HL-60/S4 (cell line): ENCODE results near the gene ZBED4.

Experiments used
- in situ Hi-C: fragments of 300-500 bp; cut with MboI; formaldehyde crosslinking; loops from 2 replicates; pipeline ENCODE4 v1.14.3; 2022; ENCODE audit warnings: low sequenced_read_pairs

Gene ZBED4

DNA sequence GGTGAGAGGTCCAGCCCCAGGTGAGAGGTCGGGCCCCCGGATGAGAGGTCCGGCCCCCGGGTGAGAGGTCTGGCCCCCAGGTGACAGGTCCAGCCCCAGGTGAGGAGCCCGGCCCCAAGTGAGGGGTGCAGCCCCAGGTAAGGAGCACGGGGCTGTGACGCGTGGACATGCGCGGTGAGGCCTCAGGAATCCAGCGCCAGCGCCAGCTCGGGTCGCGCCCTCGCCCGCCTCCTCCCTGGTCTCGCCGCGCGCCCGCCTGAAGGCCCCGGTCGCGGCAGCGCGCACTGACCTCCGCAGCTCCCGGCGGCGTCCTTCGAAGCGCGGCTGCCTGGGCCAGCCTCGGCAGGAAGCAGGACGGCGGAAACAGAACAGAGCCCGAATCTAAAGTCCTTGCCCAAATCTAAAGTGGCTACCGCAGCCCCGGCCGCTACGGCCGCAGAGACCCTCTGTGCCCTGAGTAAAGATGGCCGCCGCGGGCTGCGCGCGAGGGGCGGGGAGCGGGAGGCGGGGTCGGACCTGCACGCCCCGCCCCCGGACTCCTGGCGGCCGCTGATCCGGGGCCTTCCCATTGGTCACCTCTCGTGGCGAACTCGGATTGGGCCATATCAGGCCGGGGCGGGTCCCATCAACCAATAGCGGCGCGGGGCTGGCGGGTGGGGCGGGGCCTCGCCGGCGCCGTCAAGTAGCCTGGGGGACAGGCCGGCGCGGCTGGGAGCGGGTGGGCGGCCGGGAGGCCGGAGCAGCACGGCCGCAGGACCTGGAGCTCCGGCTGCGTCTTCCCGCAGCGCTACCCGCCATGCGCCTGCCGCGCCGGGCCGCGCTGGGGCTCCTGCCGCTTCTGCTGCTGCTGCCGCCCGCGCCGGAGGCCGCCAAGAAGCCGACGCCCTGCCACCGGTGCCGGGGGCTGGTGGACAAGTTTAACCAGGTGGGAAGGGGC is 64.6 kb downstream of the ZBED4 start, which contains the start of the genes ALG12 and CRELD2:
Gene ALG12 (minus strand): TSS at position 465 of the 937 bp plus-strand sequence. CDS start 4,673 bp downstream, outside the sequence.
Gene CRELD2 (plus strand): TSS at position 661 of the 937 bp plus-strand sequence. CDS start 136 bp downstream, at position 797.
- in situ Hi-C loops: loop anchor here (10.0 kb wide), 1 partner anchor 153 kb away; no protein-coding TSS in a partner anchor

DNA sequence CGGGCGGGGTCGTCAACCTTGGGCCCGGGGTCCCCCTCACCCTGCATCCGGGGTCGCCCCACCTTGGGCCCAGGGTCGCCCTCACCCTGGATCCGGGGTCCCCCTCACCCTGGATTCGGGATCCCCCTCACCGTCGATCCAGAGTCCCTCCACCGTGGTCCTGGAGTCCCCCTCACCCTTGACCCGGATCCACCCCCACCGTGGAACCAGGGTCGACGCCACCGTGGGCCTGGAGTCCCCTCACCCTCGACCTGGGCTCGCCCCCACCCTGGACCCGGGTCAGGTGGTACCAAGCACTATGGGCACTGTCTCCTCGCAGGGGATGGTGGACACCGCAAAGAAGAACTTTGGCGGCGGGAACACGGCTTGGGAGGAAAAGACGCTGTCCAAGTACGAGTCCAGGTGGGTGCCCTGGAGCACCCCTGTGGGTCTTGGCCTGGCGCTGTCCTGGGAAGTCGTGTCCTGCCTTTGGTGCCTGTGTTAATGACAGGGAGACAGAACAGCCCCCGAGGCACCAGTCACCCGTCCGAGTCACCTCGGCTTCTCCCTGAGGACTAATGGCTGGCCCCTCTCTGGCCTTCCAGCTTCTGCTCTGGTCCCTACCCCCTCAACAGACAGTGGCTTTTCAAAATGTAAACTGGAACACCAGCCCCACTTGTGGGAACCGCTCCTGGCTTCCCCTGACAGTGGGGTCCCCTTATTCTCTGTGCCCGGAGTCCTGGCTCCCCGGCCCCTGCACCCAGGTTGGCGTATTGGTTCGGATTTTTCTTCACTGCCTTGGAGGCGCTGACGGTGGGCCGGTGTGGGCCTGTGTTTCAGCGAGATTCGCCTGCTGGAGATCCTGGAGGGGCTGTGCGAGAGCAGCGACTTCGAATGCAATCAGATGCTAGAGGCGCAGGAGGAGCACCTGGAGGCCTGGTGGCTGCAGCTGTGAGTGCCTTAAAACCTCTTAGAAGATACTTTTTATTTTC is 65.6 kb downstream of the ZBED4 start:
- in situ Hi-C loops: loop anchor here (10.0 kb wide), 1 partner anchor 154 kb away; no protein-coding TSS in a partner anchor

DNA sequence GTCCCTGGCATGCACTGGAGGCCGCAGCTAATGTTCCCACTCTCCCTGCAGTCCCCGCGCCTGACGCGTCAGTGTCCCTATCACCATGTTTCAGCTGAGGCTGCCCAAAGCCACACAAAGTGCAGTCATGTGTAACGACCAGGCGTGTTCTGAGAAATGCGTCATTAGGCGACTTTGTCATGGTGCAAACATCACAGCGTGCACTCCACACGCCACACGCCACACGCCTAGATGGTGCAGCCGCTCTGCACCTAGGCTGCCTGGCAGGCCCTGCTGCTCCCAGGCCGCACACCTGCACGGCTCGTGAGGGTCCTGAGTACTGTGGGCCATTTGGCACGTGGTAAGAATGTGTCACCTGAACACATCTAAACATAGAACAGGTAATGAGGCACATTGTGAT is 67.2 kb downstream of the ZBED4 start:
- in situ Hi-C loops: no loop called here

DNA sequence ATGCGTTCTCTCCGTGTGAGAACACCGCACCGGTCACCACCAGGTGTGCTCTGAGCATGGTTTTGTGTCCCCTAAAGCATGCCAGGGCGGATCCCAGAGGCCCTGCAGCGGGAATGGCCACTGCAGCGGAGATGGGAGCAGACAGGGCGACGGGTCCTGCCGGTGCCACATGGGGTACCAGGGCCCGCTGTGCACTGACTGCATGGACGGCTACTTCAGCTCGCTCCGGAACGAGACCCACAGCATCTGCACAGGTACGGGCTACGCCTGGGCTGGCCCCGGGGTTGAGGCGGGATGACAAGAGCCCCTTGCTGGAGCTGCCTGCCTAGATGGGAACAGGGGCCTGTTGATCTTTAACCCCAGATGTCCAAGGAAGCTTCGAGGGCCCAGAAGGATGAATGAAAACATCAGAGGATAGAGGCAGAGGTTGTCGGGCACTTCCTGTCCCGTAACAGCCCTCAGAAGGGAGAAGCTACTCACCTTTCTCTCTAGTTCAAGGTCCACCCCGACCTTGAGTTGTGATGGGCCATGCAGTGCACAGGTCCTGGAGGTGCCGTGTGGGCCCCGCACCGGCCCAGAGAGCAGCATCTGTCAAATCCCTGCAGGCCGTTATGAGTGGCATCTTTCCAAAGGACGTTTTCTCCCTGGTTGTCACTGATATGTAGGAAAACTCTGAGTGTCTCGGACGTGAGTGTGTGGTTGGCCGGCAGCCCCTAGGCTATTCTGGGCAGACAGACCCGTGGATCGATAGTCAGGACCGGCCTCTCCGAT is 68.0 kb downstream of the ZBED4 start:
- in situ Hi-C loops: no loop called here

DNA sequence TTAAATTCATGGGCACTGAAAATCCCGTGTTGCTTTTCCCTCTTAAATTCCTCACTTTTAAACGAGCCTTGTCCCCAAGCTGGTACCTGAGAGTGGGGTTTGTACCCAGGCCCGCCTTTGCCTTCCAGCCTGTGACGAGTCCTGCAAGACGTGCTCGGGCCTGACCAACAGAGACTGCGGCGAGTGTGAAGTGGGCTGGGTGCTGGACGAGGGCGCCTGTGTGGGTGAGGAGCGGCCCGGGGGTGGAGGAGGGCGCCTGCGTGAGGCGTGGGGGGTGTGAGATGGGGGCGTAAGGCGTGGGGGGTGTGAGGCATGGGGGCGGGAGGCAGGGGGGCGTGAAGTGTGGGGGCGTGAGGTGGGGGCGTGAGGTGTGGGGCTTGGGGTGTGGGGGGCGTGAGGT is 68.8 kb downstream of the ZBED4 start:
- in situ Hi-C loops: no loop called here

DNA sequence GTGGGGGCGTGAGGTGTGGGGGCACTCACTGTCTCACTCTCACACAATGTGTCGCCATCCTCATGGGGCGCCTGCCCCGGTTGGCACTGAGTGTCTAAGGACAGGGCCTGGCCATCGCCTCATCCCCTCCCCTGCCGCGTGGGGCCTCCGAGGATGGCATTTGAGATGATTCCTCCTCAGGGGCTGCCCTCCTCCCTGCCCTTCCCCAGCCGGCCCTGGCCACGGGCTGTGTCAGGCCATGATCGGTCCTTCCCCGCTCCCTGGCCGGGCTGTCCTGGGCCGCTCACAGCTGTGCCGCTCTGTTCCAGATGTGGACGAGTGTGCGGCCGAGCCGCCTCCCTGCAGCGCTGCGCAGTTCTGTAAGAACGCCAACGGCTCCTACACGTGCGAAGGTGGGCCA is 69.3 kb downstream of the ZBED4 start:
- in situ Hi-C loops: no loop called here

DNA sequence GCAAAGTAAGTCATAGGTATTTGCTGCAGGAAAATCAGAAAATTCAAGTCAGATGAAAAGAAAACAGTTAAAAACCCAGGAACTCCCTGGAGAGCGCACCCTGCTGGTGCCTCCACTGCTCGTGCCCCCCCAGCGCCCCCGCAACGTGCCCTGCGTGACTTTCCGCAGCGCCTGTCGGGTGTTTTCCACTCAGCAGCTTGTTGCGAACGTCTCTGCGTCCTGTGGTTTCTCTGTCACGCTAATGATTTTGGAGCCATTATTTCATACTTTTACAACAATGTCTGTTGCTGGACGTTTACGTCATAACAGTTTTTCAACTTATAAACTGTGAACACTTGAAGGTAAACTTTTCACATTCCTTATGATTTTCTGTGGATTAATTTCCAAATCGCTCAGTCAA is 69.8 kb downstream of the ZBED4 start:
- in situ Hi-C loops: no loop called here

DNA sequence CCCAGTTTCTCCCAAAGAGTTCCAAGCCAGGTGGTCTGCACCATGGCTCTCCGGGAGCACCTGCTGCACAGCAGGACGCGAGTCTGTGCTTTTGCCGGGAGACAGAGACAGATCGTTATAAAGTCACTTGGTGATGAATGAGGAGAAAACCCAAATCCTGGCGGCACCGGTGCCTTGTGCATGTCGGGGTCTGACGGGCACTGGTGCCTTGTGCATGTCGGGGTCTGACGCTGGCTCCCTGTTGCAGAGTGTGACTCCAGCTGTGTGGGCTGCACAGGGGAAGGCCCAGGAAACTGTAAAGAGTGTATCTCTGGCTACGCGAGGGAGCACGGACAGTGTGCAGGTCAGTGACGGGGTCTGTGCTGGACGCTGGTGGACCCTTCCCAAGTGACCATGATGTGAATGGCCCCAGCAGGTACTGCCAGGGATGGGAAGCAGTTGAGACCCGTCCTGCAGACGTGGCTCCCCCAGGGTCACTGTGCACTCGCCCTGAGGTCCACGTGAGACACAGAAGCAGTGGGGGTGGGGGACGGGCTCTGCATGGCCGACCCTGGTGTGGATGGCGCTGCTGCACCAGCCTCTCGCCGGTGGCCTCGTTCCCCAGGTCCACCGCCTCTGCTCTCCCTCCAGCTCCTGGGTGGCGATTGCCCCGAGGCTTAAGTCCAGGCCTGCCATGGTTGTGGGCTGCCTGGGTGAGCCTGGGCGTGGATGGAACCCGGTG is 70.6 kb downstream of the ZBED4 start:
- in situ Hi-C loops: no loop called here

DNA sequence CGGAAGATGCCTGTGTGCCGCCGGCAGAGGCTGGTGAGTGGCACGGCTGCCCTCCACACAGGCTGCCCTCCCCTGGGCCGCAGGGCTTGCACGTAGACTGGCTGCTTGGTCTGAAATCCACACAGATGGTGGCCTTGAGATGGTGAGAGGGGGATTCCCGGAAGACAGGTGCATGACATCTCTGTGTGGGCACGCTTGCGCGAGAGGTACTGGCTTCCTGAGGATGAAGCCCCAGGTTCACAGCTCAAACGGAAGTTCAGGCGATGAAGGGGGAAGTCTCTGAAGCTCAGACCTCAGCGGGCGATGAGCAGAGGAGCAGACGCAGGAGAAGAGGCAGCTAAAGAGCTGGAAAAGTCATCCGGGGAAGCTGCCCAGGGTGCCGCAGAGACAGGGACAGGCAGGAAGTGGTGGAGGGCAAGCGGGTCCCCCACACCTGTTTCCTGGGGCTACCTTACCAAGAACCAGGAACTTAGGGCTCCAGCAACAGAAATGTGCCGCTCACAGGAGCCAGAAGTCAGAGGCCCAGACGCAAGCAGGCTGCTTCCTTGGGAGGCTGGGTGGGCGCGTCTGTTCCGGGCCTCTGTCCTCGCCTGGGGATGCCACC is 72.0 kb downstream of the ZBED4 start:
- in situ Hi-C loops: loop anchor here (25.0 kb wide), 1 partner anchor 287 kb away; the partner anchor contains the start of gene SELENOO

DNA sequence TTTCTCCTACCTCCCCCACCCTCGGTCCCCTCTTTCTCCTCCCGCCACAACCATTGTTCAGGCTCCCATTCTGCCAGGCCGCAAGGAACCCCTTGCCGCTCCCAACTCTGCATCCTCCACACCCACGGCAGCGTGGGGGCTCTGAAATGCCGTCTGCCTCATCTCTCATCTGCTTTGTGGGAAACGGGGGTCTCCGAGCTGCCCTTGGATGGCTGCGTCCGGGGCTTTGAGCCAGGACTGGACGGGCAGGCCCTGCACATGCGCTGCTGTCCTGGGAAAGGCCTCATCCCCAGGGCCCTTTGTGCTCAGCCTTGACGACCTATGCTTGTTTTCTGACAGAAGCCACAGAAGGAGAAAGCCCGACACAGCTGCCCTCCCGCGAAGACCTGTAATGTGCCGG is 73.3 kb downstream of the ZBED4 start:
- in situ Hi-C loops: loop anchor here (25.0 kb wide), 1 partner anchor 285 kb away; the partner anchor contains the start of gene SELENOO

DNA sequence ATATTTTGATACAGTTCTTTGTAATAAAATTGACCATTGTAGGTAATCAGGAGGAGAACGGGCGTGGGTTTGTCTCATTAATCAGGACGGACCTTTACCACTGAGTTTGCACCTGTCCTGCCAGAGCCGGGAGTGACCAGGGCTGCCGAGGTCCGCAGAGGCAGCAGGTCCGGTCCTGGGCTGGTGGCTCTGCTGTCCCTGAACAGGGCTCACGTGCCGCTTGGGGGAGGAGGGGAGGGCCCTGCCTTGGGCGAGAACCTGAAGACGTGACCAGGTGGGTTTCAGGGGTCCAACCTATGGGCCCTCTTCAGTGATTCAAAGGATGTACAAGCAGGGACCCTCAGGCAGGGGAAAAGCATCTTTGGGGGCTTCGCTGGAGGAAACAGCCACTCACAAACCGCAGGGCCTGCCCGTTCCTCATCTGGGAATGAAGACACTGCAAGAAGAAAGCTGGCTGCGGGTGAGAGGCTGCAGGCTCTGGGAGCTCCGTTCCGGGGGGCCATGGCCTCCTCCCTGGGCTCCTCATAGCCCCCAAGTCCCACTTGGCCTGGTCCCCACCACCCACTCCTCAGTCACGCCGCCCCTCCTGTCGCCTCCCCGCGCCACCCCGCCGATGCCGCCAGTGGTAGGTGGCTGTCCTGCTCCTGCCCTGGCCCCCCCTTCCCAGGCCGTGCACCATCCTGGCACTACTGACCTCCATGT is 74.0 kb downstream of the ZBED4 start:
- in situ Hi-C loops: loop anchor here (25.0 kb wide), 1 partner anchor 285 kb away; the partner anchor contains the start of gene SELENOO

DNA sequence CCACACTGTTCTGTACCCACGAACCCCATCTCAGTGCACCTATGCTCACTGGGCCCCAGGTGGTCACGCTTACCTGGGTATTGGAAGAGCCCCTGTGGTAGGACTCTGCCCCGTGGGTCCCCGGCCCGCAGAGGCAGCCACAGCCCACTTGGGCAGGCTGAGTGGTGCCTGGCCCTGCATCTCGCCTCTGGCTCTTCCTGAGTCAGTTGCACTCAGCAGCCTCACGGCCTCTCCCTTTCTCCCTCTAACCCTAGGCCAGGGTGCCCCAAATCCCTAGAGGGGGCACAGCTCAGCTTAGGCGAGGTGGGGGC is 74.5 kb downstream of the ZBED4 start:
- in situ Hi-C loops: loop anchor here (25.0 kb wide), 1 partner anchor 284 kb away; the partner anchor contains the start of gene SELENOO

DNA sequence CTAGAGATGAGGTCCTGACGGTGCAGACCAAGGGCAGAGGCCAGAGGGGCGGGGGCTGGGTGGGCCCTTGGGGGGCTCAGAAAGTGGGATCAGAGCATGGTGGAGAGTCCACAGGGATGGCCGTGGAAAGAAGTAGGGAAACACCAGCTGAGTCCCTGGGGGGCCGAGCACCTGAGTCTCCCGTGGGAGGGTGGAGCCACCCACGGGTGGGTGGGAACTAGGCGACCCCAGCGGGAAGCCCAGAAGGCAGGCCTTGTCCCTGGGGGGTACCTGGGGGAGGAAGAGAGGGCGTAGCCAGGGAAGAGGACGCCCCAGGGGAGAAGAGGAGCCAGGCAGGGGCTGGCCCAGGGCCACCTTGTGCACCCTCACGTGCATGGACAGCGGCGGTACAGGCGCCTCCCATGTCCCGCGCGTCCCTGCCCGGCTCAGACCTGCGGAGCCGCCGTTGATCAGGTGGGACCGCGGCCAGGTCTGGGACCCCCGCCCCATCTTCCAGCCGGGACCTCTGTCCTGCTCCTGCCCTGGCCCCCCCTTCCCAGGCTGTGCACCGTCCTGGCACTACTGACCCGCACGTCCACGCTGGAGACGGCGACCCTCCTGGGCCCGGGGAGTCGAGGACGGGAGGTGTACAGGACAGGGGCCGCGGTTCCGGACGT is 75.0 kb downstream of the ZBED4 start:
- in situ Hi-C loops: loop anchor here (25.0 kb wide), 1 partner anchor 284 kb away; the partner anchor contains the start of gene SELENOO

DNA sequence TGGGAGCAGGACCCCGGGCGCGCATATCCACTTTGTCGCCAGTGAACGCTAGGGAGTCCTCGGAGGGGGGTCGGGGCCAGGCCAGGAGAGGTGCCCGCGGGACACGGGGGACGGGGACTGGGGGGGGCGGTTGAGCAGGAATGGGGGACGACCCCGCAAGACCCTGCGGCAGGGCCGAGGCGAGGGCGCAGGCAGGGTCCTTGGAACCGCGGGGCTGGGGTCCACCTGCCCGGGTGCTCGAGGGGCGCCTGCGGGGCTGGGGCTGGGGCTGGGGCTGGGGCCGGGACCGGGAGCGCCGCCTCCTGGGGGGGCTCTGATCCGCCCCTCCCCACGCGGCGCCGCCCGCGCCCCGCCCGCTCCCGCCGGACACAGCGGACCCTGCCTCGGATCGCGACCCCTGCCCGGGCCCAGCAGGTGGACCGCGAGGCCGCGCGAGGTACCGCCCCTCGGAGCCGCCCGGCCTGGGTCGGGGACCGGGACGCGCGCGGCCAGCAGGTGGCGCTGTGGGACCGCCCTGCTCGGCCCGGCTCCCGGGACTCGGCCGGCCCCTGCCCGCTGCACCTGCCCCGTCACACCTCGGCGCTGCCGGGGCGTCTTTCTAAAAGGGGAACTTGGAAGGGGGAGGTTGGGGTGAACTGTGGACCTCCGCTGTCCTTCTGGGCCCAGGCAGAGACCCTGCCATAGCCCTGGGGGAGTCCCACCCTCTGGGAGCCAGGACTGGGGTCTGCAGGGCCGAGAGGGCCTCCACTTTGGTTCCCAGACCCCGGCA is 75.8 kb downstream of the ZBED4 start:
- in situ Hi-C loops: loop anchor here (25.0 kb wide), 1 partner anchor 283 kb away; the partner anchor contains the start of gene SELENOO

DNA sequence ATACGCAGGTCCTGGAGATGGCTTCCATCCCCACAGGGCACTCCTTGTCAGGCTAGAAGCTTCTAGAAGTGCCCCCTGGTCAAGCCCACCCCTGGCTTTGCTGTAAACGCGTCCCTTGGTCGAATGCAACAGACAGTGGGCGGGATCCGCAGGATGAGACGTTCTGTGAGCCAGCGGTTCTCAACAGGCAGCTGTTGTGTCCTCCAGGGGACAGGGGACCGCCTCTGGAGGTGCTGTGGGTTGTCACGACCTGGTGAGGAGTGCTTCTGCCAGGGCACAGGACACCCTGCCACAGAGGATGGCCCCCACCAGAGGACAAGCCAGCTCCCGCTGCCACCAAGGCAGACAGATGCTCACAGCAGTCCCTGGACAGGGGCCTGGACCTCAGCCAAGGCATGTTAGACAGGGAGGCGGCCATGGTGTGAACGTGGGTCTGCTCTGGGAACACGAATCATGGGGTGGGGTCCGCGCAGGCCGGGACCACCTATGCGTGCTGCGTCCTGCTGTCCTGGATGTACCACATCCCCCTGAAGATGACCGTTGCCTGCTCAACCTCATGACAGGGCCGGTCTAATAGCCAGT is 76.4 kb downstream of the ZBED4 start:
- in situ Hi-C loops: loop anchor here (5.0 to 25.0 kb wide), 3 partner anchors 37 to 282 kb away; partner anchors contain the start of gene SELENOO

DNA sequence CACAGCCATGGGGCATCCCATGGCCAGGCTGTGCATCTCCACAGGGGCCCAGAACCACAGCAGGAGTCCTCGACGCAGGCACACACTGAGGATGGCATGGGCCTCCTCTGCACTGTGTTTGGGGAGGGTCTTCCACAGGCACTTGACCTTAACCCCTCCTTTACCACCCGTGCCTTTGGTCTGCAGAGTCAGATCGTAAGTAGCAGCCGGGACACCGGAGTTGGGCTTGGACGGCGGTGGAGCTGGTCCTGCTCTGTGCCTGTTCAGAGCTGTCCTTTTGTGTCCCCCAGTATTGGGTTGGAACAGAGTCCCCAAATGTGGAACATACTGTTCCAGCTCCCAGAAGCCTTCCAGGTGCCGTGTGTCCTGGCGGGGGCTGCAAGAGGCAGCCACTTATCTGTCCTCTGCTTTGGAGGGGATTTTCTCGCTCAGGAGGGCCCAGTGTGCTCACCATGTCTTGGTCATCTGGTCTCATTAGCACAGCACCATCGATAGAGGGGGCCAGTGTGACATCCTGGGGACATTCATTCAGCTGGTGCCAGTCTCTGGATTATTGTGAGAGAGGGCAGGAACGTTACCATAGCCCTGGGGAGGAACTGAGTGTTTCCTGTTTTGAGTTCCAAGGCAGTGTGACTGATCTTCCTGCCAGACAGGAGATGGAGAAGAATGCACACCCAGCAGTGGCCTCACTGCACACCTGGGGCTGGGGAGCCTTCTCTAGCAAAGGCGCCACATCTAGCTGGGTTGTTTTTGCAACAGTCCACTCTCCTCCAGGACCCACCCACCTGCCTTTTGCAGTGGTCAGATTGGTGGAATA is 77.2 kb downstream of the ZBED4 start:
- in situ Hi-C loops: loop anchor here (5.0 to 25.0 kb wide), 3 partner anchors 36 to 281 kb away; partner anchors contain the start of gene SELENOO
